Measurements from ENCODE around the gene EXTL2. TPM values are rescaled to one million over a fixed set of nuclear protein-coding genes. Genes with fewer than 3 reads are reported as not detected.

Gene EXTL2
- total RNA-seq, 4 donors from 2014 or later = 1.4 to 7.4 (median 2.5) TPM

GRCh38 chr1:100868364-100868995, 26.2 kb downstream of the EXTL2 start:
- Histone ChIP-seq H3K4me3 (no peak overlapping the region), H3K9me3 (no peaks in the 10 kb centered on the region), H3K27ac (no peak overlapping the region), H3K27me3 (no peaks in the 10 kb centered on the region), H3K4me1 (peaks cover 0 to 5% (median 0%) of the 10 kb centered on the region in 3 donors), H3K36me3 (no peaks in the 10 kb centered on the region)
- 14 to 15% methylated on average over 7 of the region's 7 CpGs for WGBS, 2 donors
- no peak for DNase-seq
- intact Hi-C loops (cut with DNase I) = loop anchor here (5.0 kb wide), 1 partner anchor 401 kb away; no protein-coding TSS in a partner anchor
- TF ChIP-seq POLR2A (IDR thresholded peaks at IDR 0.05) (no peak), CTCF (IDR thresholded peaks at IDR 0.05) (peak; percentile 28 to 75 (median 64))

GRCh38 chr1:100866901-100867206, 27.8 kb downstream of the EXTL2 start:
- no peaks in the 10 kb centered on the region for H3K27me3 ChIP-seq
- no peak for DNase-seq
- peaks cover 0 to 5% (median 0%) of the 10 kb centered on the region in 3 donors for H3K4me1 ChIP-seq
- no peaks in the 10 kb centered on the region for H3K9me3 ChIP-seq
- H3K27ac ChIP-seq = no peak overlapping the region
- H3K4me3 ChIP-seq = no peak overlapping the region
- TF ChIP-seq CTCF (IDR thresholded peaks at IDR 0.05) (no peak), POLR2A (IDR thresholded peaks at IDR 0.05) (no peak)
- intact Hi-C loops (cut with DNase I) = loop anchor here (5.0 kb wide), 1 partner anchor 400 kb away; no protein-coding TSS in a partner anchor
- H3K36me3 ChIP-seq = no peaks in the 10 kb centered on the region
- 57 to 63% methylated on average over 2 of the region's 2 CpGs for WGBS, 2 donors

- peaks cover 0 to 5% (median 0%) of the 10 kb centered on the region in 3 donors for H3K4me1 ChIP-seq
- no peak overlapping the region for H3K4me3 ChIP-seq
- 15 to 18% methylated on average over 5 of the region's 5 CpGs for WGBS, 2 donors
- H3K27me3 ChIP-seq = no peaks in the 10 kb centered on the region
- no peak for DNase-seq
- intact Hi-C loops (cut with DNase I) = loop anchor here (5.0 kb wide), 1 partner anchor 399 kb away; no protein-coding TSS in a partner anchor
- no peaks in the 10 kb centered on the region for H3K9me3 ChIP-seq
- no peak overlapping the region for H3K27ac ChIP-seq
- TF ChIP-seq POLR2A (IDR thresholded peaks at IDR 0.05) (no peak), CTCF (IDR thresholded peaks at IDR 0.05) (peak in 5 of 6 experiments; percentile 45 to 72 (median 57))
- H3K36me3 ChIP-seq = no peaks in the 10 kb centered on the region
Observed at GRCh38 chr1:100866041-100866900, 28.4 kb downstream of the EXTL2 start.

GRCh38 chr1:100862591-100862990, 32.1 kb downstream of the EXTL2 start:
- no peak overlapping the region for H3K27ac ChIP-seq
- H3K27me3 ChIP-seq = no peaks in the 10 kb centered on the region
- H3K36me3 ChIP-seq = no peaks in the 10 kb centered on the region
- peaks cover 0 to 5% (median 0%) of the 10 kb centered on the region in 3 donors for H3K4me1 ChIP-seq
- TF ChIP-seq POLR2A (IDR thresholded peaks at IDR 0.05) (no peak), CTCF (IDR thresholded peaks at IDR 0.05) (no peak)
- intact Hi-C loops (cut with DNase I) = no loop called here
- H3K9me3 ChIP-seq = no peaks in the 10 kb centered on the region
- WGBS, 2 donors = 78 to 90% methylated on average over 2 of the region's 2 CpGs
- DNase-seq = no peak
- no peak overlapping the region for H3K4me3 ChIP-seq

GRCh38 chr1:100861379-100861778, 33.3 kb downstream of the EXTL2 start:
- no peaks in the 10 kb centered on the region for H3K27me3 ChIP-seq
- TF ChIP-seq POLR2A (IDR thresholded peaks at IDR 0.05) = no peak
- TF ChIP-seq CTCF (IDR thresholded peaks at IDR 0.05) = no peak
- H3K4me1 ChIP-seq = peaks cover 0 to 4% (median 0%) of the 10 kb centered on the region in 3 donors
- intact Hi-C loops (cut with DNase I) = no loop called here
- no peak overlapping the region for H3K27ac ChIP-seq
- H3K9me3 ChIP-seq = no peaks in the 10 kb centered on the region
- WGBS, 2 donors = 79 to 82% methylated on average over 1 of the region's 1 CpG
- no peak overlapping the region for H3K4me3 ChIP-seq
- no peak for DNase-seq
- H3K36me3 ChIP-seq = no peaks in the 10 kb centered on the region
